Activated CD8-positive, alpha-beta memory T cell treated with anti-CD3 and anti-CD28 coated beads, Interleukin-2, amount 50 U/mL, for 24 hours (primary cell): Measurements from ENCODE around the gene ERGIC1.
"Not testable (repeated sequence)": the region's sequence is repeated elsewhere in the genome, so short reads cannot be mapped to it uniquely, and the experiment has no call there.

ENCODE experiments used
- DNase-seq: peaks from one replicate; pipeline ENCODE4 v3.0.0-alpha.2; 2020; ENCODE audit errors: extremely low read depth

Gene ERGIC1

GRCh38 chr5:172848419-172848818 lies 14.4 kb downstream of the ERGIC1 start:
- DNase-seq = no peak

- no peak for DNase-seq
Measured at GRCh38 chr5:172849606-172850453, 15.8 kb downstream of the ERGIC1 start.

- no peak for DNase-seq
Measured at GRCh38 chr5:172850454-172850797, 16.4 kb downstream of the ERGIC1 start.

- not testable (repeated sequence) for DNase-seq
Measured at GRCh38 chr5:172851254-172851653, 17.2 kb downstream of the ERGIC1 start.

- no peak for DNase-seq
Measured at GRCh38 chr5:172852490-172853354, 18.7 kb downstream of the ERGIC1 start.

GRCh38 chr5:172853355-172853975 lies 19.4 kb downstream of the ERGIC1 start:
- DNase-seq = no peak

GRCh38 chr5:172854451-172854871 lies 20.4 kb downstream of the ERGIC1 start:
- DNase-seq = no peak

- no peak for DNase-seq
Measured at GRCh38 chr5:172854971-172855370, 20.9 kb downstream of the ERGIC1 start.

- DNase-seq = no peak
Measured at GRCh38 chr5:172855597-172856292, 21.7 kb downstream of the ERGIC1 start.

GRCh38 chr5:172856336-172856735 lies 22.3 kb downstream of the ERGIC1 start:
- no peak for DNase-seq

GRCh38 chr5:172857982-172858381 lies 23.9 kb downstream of the ERGIC1 start:
- DNase-seq = no peak

- no peak for DNase-seq
Measured at GRCh38 chr5:172858511-172858989, 24.5 kb downstream of the ERGIC1 start.

GRCh38 chr5:172858990-172859811 lies 25.1 kb downstream of the ERGIC1 start:
- DNase-seq = no peak

GRCh38 chr5:172859966-172860365 lies 25.9 kb downstream of the ERGIC1 start:
- no peak for DNase-seq

GRCh38 chr5:172860520-172861443 lies 26.7 kb downstream of the ERGIC1 start:
- no peak for DNase-seq

- no peak for DNase-seq
Measured at GRCh38 chr5:172861461-172861860, 27.4 kb downstream of the ERGIC1 start.

GRCh38 chr5:172862165-172862801 lies 28.2 kb downstream of the ERGIC1 start:
- DNase-seq = no peak

- DNase-seq = not testable (repeated sequence)
Measured at GRCh38 chr5:172864171-172864570, 30.1 kb downstream of the ERGIC1 start.

- no peak for DNase-seq
Measured at GRCh38 chr5:172864747-172865146, 30.7 kb downstream of the ERGIC1 start.
